Activated CD4-positive, alpha-beta T cell treated with anti-CD3 and anti-CD28 coated beads for 4 hours (primary cell): ENCODE measurements around the gene NUDT3.
"Not testable (repeated sequence)": the region's sequence is repeated elsewhere in the genome, so short reads cannot be mapped to it uniquely, and the experiment has no call there.

Source experiments
- DNase-seq, 2 donors: peaks; one replicate each; pipeline ENCODE4 v3.0.0-alpha.2; 2020

NUDT3 gene

GRCh38 chr6:34247481-34248197, 144.8 kb downstream of the NUDT3 start:
- DNase-seq = no peak

- peak; percentile 54 for DNase-seq
Observed at GRCh38 chr6:34246563-34247391, 145.7 kb downstream of the NUDT3 start.

- no peak for DNase-seq
Observed at GRCh38 chr6:34246249-34246562, 146.3 kb downstream of the NUDT3 start.

DNA sequence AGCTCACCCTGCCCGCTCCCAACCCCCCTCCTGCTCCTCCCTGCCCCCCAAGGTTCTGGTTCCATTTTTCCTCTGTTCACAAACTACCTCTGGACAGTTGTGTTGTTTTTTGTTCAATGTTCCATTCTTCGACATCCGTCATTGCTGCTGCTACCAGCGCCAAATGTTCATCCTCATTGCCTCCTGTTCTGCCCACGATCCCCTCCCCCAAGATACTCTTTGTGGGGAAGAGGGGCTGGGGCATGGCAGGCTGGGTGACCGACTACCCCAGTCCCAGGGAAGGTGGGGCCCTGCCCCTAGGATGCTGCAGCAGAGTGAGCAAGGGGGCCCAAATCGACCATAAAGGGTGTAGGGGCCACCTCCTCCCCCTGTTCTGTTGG, 146.7 kb downstream of the NUDT3 start:
- DNase-seq = not testable (repeated sequence)

DNA sequence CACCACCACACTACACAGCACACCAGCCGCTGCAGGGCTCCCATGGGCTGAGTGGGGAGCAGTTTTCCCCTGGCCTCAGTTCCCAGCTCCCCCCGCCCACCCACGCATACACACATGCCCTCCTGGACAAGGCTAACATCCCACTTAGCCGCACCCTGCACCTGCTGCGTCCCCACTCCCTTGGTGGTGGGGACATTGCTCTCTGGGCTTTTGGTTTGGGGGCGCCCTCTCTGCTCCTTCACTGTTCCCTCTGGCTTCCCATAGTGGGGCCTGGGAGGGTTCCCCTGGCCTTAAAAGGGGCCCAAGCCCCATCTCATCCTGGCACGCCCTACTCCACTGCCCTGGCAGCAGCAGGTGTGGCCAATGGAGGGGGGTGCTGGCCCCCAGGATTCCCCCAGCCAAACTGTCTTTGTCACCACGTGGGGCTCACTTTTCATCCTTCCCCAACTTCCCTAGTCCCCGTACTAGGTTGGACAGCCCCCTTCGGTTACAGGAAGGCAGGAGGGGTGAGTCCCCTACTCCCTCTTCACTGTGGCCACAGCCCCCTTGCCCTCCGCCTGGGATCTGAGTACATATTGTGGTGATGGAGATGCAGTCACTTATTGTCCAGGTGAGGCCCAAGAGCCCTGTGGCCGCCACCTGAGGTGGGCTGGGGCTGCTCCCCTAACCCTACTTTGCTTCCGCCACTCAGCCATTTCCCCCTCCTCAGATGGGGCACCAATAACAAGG, 147.3 kb downstream of the NUDT3 start:
- not testable (repeated sequence) for DNase-seq

DNA sequence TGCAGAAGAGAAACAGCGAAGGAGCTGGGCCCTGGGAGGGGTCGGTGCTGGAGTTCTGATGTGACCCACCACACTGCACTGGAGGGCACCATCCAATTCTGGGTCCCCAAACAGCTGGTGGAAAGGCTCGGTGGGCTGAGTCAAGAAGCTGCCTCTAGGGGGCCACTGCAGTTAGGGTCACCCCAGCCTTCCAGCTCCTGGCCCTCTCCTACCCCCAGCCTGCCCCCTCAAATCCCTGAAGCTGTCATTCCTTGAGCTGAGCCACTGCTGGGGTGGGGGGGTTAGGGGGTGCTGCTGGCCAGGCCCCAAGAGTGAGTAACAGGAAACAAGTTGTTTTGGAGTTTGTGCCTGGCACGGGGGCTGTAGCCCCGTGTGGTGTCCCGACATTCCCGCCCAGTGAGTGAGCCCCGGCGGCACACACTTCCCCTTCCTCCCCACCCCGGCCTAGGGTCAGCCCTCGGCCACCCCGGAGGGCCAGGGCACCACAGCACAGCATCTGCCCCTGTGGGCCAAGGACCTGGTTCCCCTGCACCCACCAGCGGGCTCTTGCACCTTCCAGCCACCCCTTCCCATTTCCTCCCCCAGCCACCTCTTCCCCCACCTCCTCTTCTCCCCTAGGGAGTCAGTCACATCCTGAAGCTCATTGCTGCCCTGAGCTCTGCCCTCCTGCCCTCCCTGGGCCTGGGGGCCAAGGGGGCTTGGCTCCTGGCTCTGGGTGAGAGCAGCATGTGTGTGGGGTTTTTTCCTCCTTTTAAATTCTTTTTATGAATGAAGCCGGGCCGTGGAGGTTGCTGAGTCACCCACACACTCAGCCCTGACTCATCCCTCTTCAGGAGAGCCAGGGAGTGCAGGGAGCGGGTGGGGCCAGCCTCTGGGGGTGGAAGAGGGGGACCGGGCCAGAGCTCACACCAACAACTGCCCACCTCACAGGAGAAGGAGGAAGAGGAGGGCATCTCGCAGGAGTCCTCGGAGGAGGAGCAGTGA, 148.3 kb downstream of the NUDT3 start:
- peak; percentile 68 to 74 for DNase-seq

GRCh38 chr6:34243131-34243771, 149.2 kb downstream of the NUDT3 start:
- DNase-seq = peak; percentile 32 to 44

- no peak for DNase-seq
Observed at GRCh38 chr6:34242252-34243130, 150.0 kb downstream of the NUDT3 start.

DNA sequence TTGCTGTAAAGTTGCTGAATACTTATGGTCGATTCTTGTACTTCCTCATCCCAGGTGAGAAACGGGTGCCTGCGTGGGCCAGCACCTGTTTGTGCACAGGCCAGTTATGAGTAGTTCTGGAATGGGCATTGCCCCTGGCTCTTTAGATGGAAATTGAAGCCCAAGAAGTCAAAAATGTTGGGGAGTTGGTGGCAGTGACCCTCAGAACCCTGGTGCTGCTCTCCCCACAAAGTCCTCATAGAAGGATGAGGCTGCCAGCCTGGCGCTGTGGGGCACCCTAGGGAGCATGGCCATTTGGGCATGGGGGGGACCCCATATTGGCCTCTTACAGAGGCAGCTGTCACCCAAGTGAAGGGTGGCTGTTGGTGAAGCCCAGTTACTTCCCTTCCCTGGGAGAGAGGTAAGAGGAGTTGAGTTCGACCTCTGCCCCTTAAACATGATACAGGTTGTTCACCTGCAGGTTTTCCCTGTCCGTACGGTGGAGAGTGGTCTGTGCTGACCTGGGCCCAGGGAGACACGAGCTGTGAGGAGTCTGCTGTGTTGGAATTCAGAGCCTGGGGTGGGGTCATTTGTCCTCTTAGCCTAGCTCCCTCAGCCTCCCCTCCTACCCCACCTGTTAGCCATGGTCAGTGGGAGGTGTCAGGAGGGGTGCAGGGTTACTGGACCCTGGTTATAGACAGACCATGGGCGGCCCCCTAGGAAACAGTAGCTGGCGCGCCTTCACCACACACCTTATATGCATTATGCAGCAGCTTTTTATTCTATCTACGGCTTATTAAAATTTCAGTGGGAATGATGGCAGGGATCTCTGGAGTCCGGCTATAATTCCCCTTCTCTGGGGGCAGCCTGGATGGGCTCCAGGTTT, 150.9 kb downstream of the NUDT3 start:
- DNase-seq = no peak

DNA sequence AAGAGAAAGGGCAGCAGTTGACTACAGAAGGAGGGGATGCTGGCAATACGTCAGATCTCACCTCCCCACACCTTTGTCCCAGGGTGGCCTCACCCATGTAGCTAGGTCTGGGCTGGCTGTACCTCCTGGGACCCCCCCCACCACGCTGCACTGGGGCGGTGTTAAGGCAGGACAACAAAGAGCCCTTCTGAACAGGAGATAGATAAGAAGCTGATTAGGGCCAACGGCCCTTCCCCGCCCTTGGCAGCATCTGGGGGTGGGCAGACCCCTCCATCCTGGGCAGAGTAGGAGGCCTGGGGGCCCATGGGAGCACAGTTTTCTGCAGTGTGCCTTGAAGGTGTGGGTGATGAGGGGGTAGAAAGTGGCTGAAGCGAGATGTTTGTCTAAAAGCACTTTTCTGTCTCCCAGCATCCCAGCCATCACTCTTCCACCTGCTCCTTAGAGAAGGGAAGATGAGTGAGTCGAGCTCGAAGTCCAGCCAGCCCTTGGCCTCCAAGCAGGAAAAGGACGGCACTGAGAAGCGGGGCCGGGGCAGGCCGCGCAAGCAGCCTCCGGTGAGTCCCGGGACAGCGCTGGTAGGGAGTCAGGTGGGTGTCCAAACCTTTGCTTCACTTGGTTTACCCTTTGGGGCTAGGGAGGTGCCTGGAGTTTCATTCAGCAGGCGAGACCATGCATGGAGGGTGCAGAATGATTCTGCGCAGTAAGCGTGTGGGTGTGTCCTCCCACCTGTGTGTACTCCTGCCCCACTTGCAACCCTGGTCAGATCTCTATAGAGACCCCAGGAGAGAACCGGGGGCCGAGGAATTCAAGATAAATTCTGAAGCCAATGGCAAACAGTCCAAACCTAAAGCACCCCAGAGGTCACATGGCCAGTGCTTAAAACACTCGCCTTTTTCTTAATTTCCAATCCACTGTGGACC, 151.9 kb downstream of the NUDT3 start:
- DNase-seq = no peak

DNA sequence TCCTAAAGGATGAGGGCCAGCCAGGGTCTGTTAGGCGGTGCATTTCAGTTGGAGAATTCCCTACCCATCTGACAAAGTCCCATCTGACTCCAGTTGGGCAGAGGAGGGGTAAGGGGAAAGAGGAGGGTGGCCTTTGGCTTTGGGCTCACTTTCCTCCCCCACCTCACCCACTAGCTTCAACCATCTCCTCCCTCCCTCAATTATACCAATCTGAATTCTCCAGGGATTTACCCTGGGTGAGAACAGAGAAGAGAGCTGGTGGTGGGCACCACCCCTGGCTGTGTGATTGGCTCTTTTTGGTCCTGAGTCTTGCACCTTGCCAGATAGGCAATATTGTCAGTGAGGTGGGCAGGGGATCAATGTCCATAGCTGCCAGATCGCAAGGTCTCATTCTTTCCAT, 152.6 kb downstream of the NUDT3 start:
- no peak for DNase-seq

- no peak for DNase-seq
Observed at GRCh38 chr6:34239500-34239825, 153.0 kb downstream of the NUDT3 start.

GRCh38 chr6:34238585-34239499, 153.6 kb downstream of the NUDT3 start:
- DNase-seq = no peak

DNA sequence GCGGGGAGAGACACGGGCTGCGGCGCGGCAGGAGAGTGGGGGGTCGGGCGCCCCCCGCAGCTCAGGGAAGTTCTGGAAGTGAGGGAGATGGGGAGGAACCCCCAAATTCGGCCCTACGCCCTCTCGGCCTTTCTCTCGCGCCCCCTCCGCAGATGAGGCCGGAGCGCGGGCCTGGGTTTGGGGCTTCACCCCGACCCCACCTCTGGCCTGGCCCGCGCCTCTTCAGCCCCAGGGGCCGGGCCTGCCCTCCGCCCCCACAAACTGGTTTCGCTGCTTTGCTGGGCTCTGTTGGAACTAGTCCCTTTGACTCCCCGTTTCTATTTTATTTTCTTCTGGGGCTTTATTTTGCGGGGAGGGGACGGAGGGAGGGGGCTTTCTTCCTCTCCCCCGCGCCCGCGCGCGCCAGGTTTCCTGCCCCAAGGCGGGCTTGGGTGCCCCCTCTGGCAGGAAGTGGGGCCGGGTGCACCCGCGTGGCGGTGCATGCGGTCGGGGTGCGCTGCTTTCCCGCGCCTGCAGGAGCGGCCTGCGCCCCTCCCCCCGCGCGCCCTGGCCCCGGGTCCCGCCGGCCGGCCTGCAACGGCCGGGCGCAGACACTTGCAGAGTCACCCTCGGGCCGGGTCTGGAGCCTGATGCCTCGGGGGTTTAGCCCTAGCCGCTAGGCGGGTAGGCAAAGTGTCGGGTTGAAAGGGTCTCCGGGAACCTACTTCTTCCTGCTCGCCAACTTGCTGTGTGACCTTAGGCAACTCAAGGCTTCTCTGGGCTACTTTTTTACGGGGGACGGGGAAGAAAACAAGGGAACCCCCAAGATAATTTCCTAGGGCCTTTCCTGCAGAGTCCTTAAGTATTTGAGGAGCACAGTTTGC, 154.5 kb downstream of the NUDT3 start:
- DNase-seq = peak; percentile 68 to 76

DNA sequence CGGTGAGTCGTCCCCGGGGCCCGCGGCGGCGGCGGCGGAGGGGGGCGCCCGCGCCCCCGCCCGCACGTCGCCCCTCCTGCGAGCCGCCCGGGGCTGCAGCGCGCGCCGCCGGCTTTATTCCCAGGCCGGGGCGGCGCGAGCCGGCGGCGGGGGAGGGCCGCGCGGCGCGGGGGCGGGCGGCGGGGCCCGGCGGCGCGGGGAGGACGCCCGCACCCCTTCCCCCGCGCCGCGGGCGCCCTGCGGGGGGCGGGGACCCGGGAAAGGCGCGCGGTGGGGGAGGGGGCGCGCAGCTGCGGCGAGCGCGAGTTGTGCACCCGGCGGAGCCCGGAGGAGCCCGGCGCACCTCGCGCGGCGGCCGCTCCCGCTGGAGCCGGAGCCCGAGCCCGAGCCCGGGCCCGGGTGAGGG, 155.2 kb downstream of the NUDT3 start:
- DNase-seq = peak in 1 of 2 donors; percentile 31

DNA sequence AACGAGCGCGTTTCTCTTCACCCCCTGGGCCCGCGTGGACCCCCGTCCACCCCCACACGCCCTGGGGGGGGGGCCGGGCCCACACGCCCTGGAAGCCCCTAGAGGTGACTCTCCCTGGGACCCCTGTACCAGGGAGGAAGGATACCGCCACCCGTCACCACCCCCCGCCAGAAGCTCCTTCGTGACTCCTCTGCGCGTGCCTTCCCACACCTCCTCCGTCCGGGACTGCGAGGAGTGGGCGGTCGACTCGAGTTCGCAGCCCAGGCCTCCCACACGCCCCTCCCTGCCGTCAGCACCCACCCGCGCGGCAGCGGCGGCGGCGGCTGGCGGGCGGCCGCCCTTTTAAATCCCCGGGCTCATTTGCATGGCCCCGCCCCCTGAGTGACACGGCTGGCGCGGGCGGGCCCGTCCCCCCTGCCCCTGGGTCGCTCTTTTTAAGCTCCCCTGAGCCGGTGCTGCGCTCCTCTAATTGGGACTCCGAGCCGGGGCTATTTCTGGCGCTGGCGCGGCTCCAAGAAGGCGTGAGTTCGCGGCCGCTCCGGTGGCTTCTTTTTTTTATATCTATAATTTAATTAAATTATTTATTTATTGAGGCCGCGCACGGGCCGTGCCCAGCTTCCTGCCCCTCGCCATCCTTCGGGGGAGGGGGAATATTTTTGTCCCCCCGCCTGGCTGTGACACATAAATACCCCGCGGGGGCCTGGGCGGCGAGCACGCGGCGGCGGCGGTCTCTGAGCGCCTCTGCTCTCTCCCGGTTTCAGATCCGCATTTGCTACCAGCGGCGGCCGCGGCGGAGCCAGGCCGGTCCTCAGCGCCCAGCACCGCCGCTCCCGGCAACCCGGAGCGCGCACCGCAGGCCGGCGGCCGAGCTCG, 155.8 kb downstream of the NUDT3 start, which contains the start of gene HMGA1:
TSS of gene HMGA1 (plus strand) at position 431 of the 873 bp plus-strand sequence. CDS start 3,908 bp downstream, outside the sequence.
- DNase-seq = peak; percentile 92 to 96
